ENCODE measurements around the gene SPRED3. TPM values are rescaled to one million over a fixed set of nuclear protein-coding genes. Genes with fewer than 3 reads are reported as not detected.

SPRED3 gene
- total RNA-seq, 4 donors from 2014 or later: 0.14 to 3.0 (median 0.48) TPM; not detected in 1

GRCh38 chr19:38440592-38440991 lies 52.1 kb downstream of the SPRED3 start:
- H3K36me3 ChIP-seq: no peaks in the 10 kb centered on the region
- no peak for DNase-seq
- no peaks in the 10 kb centered on the region for H3K9me3 ChIP-seq
- WGBS, 2 donors (ENCODE audit: low coverage in 1 of 2): 87% methylated on average over 14 of the region's 14 CpGs; no CpG with 5 or more reads in 1 of the 2 donors
- H3K4me1 ChIP-seq: no peaks in the 10 kb centered on the region
- H3K27ac ChIP-seq: no peak overlapping the region
- peaks cover 2% of the 10 kb centered on the region for H3K27me3 ChIP-seq
- in situ Hi-C loops (cut with MboI; ENCODE audit: low pct_ligation_motif_present in 1 of 4, low pct_unique_long_range_greater_than_20kb in 1 of 4, low sequenced_read_pairs in 3 of 4) (no loop called here), intact Hi-C loops (cut with DNase I; ENCODE audit: low total_unique reads) (no loop called here)
- H3K4me3 ChIP-seq: no peak overlapping the region
- no peak for TF ChIP-seq POLR2AphosphoS5 (IDR thresholded peaks at IDR 0.05)
- no peak for TF ChIP-seq EP300 (IDR thresholded peaks at IDR 0.05; ENCODE audit: low read depth)
- TF ChIP-seq CTCF (IDR thresholded peaks at IDR 0.05): no peak
- TF ChIP-seq POLR2A (IDR thresholded peaks at IDR 0.05): no peak

GRCh38 chr19:38441657-38442348 lies 53.3 kb downstream of the SPRED3 start:
- WGBS, 2 donors (ENCODE audit: low coverage in 1 of 2): 19 to 41% methylated on average over 5 to 7 of the region's 7 CpGs

DNA sequence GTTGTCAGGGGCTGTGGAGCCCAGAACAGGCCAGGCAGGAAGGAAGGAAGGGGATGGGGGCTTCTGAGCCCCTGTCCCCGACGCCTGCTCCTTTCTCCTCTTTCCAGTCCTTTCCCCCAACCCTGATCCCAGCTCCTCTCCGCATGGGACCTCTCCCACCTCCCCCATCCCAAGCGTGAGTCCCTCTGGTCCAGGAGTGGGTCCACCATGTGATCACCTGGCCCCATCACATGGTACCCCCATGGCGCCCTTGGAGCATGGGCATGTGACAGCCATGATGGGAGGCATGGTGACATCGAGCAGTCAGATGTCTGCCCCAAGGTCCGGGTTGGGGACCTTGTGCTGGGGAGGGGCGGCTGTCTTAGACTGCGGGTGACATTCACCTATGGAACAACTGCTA lies 54.2 kb downstream of the SPRED3 start:
- WGBS, 2 donors (ENCODE audit: low coverage in 1 of 2): 80 to 85% methylated on average over 3 to 9 of the region's 9 CpGs

More at GRCh38 chr19:38441657-38442348, 53.3 kb downstream of the SPRED3 start:
- intact Hi-C loops (cut with DNase I; ENCODE audit: low total_unique reads) (no loop called here), in situ Hi-C loops (cut with MboI; ENCODE audit: low pct_ligation_motif_present in 1 of 4, low pct_unique_long_range_greater_than_20kb in 1 of 4, low sequenced_read_pairs in 3 of 4) (no loop called here)
- no peaks in the 10 kb centered on the region for H3K36me3 ChIP-seq
- no peaks in the 10 kb centered on the region for H3K4me1 ChIP-seq
- no peak overlapping the region for H3K4me3 ChIP-seq
- no peak for TF ChIP-seq POLR2AphosphoS5 (IDR thresholded peaks at IDR 0.05)
- no peak for TF ChIP-seq CTCF (IDR thresholded peaks at IDR 0.05)
- no peak for TF ChIP-seq POLR2A (IDR thresholded peaks at IDR 0.05)
- no peak for TF ChIP-seq EP300 (IDR thresholded peaks at IDR 0.05; ENCODE audit: low read depth)
- no peak for DNase-seq
- no peaks in the 10 kb centered on the region for H3K9me3 ChIP-seq
- H3K27ac ChIP-seq: no peak overlapping the region
- no peaks in the 10 kb centered on the region for H3K27me3 ChIP-seq

More for the DNA sequence above, 54.2 kb downstream of the SPRED3 start:
- intact Hi-C loops (cut with DNase I; ENCODE audit: low total_unique reads) (no loop called here), in situ Hi-C loops (cut with MboI; ENCODE audit: low pct_ligation_motif_present in 1 of 4, low pct_unique_long_range_greater_than_20kb in 1 of 4, low sequenced_read_pairs in 3 of 4) (no loop called here)
- Histone ChIP-seq H3K9me3 (no peaks in the 10 kb centered on the region), H3K4me1 (no peaks in the 10 kb centered on the region), H3K27ac (no peak overlapping the region), H3K4me3 (no peak overlapping the region), H3K27me3 (no peaks in the 10 kb centered on the region), H3K36me3 (no peaks in the 10 kb centered on the region)
- DNase-seq: no peak
- TF ChIP-seq EP300 (IDR thresholded peaks at IDR 0.05; ENCODE audit: low read depth) (no peak), POLR2AphosphoS5 (IDR thresholded peaks at IDR 0.05) (no peak), POLR2A (IDR thresholded peaks at IDR 0.05) (no peak), CTCF (IDR thresholded peaks at IDR 0.05) (no peak)

All from transverse colon (tissue), 4 donors.